HG02938 (cell line): ENCODE measurements around the gene MCMBP.

ENCODE experiments used
- ATAC-seq: cut with Tn5 transposase; IDR thresholded peaks from one replicate; pipeline ENCODE4 v1.9.1; 2021; ENCODE audit warnings: mild to moderate bottlenecking, moderate library complexity; ENCODE audit not compliant: unreplicated experiment

Gene MCMBP

GRCh38 chr10:119786117-119786769 lies 86.4 kb downstream of the MCMBP start:
- no peak for ATAC-seq

GRCh38 chr10:119784340-119785067 lies 88.1 kb downstream of the MCMBP start:
- peak; percentile 87 for ATAC-seq

- ATAC-seq: no peak
Observed at GRCh38 chr10:119783665-119784027, 89.0 kb downstream of the MCMBP start.

GRCh38 chr10:119782981-119783664 lies 89.5 kb downstream of the MCMBP start:
- no peak for ATAC-seq

- no peak for ATAC-seq
Observed at GRCh38 chr10:119781498-119781897, 91.1 kb downstream of the MCMBP start.

GRCh38 chr10:119780879-119781480 lies 91.7 kb downstream of the MCMBP start:
- no peak for ATAC-seq
